Measurements from ENCODE around the gene BLCAP. TPM values are rescaled to one million over a fixed set of nuclear protein-coding genes. Genes with fewer than 3 reads are reported as not detected.

The BLCAP gene
- total and polyA plus RNA-seq, 8 donors = 65.5 to 75.4 (median 67.4) TPM

DNA sequence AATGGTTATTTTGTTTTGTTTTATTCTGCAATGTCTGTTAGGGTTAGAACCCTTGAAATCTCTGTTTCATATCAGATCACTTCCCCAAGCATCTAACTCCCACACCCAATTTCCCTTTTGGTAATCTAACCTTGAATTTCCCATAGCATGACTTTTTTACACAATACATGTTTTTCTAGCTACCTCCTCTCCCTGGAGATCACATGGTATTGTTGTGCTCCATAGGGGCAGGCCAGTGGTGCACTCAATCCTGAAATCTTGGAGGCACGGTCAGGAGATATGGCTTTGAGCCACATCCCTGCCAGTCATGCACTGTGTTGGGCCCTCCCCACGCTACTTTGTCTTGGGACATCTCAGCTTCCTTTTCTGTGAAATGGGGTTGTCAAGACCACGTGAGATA is 43.3 kb downstream of the BLCAP start:
- TF ChIP-seq, protein P1, sequence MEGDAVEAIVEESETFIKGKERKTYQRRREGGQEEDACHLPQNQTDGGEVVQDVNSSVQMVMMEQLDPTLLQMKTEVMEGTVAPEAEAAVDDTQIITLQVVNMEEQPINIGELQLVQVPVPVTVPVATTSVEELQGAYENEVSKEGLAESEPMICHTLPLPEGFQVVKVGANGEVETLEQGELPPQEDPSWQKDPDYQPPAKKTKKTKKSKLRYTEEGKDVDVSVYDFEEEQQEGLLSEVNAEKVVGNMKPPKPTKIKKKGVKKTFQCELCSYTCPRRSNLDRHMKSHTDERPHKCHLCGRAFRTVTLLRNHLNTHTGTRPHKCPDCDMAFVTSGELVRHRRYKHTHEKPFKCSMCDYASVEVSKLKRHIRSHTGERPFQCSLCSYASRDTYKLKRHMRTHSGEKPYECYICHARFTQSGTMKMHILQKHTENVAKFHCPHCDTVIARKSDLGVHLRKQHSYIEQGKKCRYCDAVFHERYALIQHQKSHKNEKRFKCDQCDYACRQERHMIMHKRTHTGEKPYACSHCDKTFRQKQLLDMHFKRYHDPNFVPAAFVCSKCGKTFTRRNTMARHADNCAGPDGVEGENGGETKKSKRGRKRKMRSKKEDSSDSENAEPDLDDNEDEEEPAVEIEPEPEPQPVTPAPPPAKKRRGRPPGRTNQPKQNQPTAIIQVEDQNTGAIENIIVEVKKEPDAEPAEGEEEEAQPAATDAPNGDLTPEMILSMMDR (IDR thresholded peaks at IDR 0.05) = no peak
- Histone ChIP-seq H3K27ac (no peak overlapping the region), H3K4me1 (no peaks in the 10 kb centered on the region), H3K4me3 (no peak overlapping the region), H3K27me3 (no peaks in the 10 kb centered on the region), H3K9me3 (no peaks in the 10 kb centered on the region), H3K36me3 (no peaks in the 10 kb centered on the region)
- intact Hi-C loops (cut with DNase I) = no loop called here
- no peak for DNase-seq
- ATAC-seq = peak; percentile 33

DNA sequence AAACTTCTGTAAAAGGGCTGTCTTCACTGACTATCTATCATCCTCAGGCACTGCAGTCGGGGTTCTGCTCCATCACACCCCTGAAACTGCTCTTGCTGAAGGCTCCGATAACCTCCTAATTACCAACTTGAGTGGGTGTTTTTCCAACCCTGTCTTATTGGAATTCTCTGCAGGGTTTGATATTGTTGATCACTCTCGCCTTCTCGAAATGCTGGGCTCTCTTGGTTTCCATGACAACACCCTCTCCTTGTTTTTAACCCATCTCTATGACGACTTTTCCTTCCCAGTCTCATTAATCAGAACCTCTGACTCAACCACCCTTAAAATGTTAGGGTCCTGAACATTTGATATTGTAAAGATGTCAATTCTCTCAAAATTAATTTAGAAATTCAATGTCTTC is 46.1 kb downstream of the BLCAP start:
- ATAC-seq = no peak
- Histone ChIP-seq H3K36me3 (no peaks in the 10 kb centered on the region), H3K27ac (no peak overlapping the region), H3K4me3 (no peak overlapping the region), H3K9me3 (no peaks in the 10 kb centered on the region), H3K27me3 (no peaks in the 10 kb centered on the region), H3K4me1 (no peaks in the 10 kb centered on the region)
- intact Hi-C loops (cut with DNase I) = no loop called here
- DNase-seq = no peak
- TF ChIP-seq, protein P1 (IDR thresholded peaks at IDR 0.05) = no peak

DNA sequence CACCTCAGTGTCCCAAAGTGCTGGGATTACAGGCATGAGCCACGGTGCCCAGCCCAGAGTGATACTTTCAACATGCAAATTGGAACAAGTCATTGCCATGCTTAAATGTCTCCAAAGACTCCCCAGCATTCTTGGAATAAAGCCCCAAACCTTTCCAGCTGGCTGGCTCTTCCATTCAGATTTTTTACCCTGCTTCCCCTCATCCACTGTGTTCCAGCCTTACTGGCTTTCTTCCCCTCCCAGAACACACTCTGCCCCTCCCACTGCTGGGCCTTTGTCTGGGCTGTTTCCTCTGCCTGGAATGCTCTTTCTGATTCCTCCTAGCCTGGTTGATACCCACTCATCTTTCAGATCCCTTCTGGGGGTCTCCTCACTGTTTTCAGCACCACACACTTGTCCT is 46.8 kb downstream of the BLCAP start:
- TF ChIP-seq, protein P1 (IDR thresholded peaks at IDR 0.05) = no peak
- DNase-seq = no peak
- intact Hi-C loops (cut with DNase I) = no loop called here
- Histone ChIP-seq H3K27me3 (no peaks in the 10 kb centered on the region), H3K4me3 (no peak overlapping the region), H3K9me3 (no peaks in the 10 kb centered on the region), H3K27ac (no peak overlapping the region), H3K36me3 (no peaks in the 10 kb centered on the region), H3K4me1 (no peaks in the 10 kb centered on the region)
- ATAC-seq = peak; percentile 45

DNA sequence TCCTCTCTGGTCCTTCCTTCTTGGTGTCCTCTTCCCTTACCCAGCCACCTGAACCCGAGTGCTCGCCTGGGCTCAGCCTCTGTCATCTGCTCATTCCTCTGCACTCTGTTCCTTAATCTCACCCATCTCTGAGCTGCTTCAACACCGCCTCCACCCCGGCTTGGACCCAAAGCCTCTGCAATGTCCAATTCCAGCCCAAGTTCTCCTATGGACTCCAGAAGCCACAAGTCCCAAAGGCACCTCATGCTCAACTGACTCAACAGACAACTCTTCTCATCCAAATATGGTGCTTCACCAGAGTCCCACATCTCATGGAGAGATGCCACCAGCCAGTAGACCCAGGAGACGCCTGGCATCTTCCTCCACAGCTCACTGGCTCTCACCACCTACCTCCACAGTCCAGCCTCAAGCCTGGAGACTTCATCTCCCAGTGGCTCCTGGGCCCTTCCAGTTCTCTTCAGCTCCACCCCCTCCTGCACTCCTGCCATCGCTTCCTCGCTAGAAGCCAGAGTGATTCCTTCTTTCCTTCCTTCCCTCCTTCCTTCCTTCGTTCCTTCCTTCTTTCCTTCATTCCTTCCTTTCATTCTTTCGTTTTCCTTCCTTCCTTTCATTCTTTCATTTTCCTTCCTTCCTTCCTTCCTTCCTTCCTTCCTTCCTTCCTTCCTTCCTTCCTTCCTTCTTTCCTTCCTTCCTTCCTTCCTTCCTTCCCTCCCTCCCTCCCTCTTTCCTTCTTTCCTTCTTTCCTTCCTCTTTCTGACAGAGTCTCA is 47.6 kb downstream of the BLCAP start:
- Histone ChIP-seq H3K36me3 (no peaks in the 10 kb centered on the region), H3K4me1 (no peaks in the 10 kb centered on the region), H3K27me3 (no peaks in the 10 kb centered on the region), H3K4me3 (no peak overlapping the region), H3K27ac (no peak overlapping the region), H3K9me3 (no peaks in the 10 kb centered on the region)
- TF ChIP-seq, protein P1 (IDR thresholded peaks at IDR 0.05) = no peak
- DNase-seq (no peak), ATAC-seq (no peak)
- intact Hi-C loops (cut with DNase I) = no loop called here

DNA sequence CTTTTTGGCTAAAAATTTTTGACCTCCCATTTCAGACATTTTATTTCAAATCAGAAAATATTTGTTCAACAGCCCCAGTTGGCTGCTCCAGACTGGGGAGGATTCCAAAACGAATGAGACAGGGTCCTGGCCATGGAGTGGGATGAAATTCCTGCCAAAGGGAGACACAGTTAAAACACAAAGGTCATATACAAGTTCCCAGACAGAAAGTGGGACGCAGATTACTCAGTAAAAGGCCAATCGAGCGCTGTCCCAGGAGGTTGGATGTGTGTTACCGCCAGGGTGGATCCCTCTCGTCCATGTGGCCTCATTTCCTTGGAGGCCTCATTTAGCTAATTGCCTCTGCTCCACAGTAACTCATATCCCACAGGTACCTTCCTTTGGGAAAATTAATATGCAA is 48.4 kb downstream of the BLCAP start:
- DNase-seq (no peak), ATAC-seq (no peak)

More for the DNA sequence above, 48.4 kb downstream of the BLCAP start:
- Histone ChIP-seq H3K36me3 (no peaks in the 10 kb centered on the region), H3K4me3 (no peak overlapping the region), H3K4me1 (no peaks in the 10 kb centered on the region), H3K27me3 (no peaks in the 10 kb centered on the region), H3K27ac (no peak overlapping the region), H3K9me3 (no peaks in the 10 kb centered on the region)
- intact Hi-C loops (cut with DNase I) = no loop called here
- TF ChIP-seq, protein P1 (IDR thresholded peaks at IDR 0.05) = no peak

Measured in left lung (tissue), 10 donors.